Keratinocyte (primary cell): ENCODE measurements around the gene INTS1.

Experiments used
- EZH2 ChIP-seq: IDR thresholded peaks from one replicate; pipeline ENCODE4 v1.6.1; 2012; ENCODE audit warnings: inconsistent platforms, mild to moderate bottlenecking, low read length, moderate library complexity
- TF ChIP-seq, protein P1 (sequence below), 3 experiments: IDR thresholded peaks in 1 of 3; conservative IDR thresholded peaks in 1 of 3; optimal IDR thresholded peaks in 1 of 3; 2 replicates in 2 of 3; 3 replicates in 1 of 3; pipeline versions ENCODE3 to v1.5.1; 2011; ENCODE audit warnings: low read length in 3 of 3, mild to moderate bottlenecking in 3 of 3, moderate library complexity in 2 of 3, control low read depth in 1 of 3, inconsistent platforms in 1 of 3; ENCODE audit not compliant: insufficient read depth in 2 of 3; ENCODE audit errors: extremely low read depth in 1 of 3

DNA sequence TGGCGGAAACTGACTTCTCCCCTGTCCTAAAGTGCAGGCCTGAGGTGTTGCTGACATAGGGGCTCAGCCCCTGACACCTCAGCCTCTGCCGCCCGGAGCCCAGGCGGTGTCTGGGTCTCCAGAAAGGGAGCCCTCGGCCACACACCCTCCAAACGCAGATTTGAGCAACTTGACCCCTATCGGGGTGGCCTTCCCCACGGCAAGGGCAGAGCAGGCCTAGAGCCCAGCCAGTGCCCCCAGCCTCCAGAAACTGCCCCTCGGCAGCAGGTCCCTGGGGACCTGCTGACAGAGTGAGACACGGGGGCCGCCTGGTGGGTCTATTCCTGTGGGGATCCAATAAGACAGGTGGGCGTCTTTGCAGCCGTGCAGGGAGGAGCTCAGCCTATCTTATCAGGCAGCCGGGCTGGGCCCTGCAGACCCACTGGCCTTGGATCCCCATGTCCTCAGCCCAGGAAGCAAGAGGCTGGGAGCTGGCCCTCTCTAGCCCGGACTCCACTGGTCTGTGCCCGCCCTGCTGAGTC lies 40.8 kb upstream of the INTS1 start:
- TF ChIP-seq, protein P1, sequence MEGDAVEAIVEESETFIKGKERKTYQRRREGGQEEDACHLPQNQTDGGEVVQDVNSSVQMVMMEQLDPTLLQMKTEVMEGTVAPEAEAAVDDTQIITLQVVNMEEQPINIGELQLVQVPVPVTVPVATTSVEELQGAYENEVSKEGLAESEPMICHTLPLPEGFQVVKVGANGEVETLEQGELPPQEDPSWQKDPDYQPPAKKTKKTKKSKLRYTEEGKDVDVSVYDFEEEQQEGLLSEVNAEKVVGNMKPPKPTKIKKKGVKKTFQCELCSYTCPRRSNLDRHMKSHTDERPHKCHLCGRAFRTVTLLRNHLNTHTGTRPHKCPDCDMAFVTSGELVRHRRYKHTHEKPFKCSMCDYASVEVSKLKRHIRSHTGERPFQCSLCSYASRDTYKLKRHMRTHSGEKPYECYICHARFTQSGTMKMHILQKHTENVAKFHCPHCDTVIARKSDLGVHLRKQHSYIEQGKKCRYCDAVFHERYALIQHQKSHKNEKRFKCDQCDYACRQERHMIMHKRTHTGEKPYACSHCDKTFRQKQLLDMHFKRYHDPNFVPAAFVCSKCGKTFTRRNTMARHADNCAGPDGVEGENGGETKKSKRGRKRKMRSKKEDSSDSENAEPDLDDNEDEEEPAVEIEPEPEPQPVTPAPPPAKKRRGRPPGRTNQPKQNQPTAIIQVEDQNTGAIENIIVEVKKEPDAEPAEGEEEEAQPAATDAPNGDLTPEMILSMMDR (optimal IDR thresholded peaks at IDR 0.05 in 1 of 3, IDR thresholded peaks at IDR 0.05 in 1 of 3, conservative IDR thresholded peaks at IDR 0.05 in 1 of 3; ENCODE audit: extremely low read depth in 1 of 3, insufficient read depth in 2 of 3, low read length in 3 of 3) = no peak
- no peak for TF ChIP-seq EZH2
